AML-193 (cell line): ENCODE results near the gene FNBP1.

ENCODE experiments used
- DNase-seq, 2 experiments: peaks; one replicate each; lab custom pipeline; 2025; lab: John Stamatoyannopoulos, UW

FNBP1 gene

GRCh38 chr9:129858167-129858962 lies 184.6 kb downstream of the FNBP1 start:
- DNase-seq = no peak

- no peak for DNase-seq
Observed at GRCh38 chr9:129857207-129857606, 185.8 kb downstream of the FNBP1 start.

- no peak for DNase-seq
Observed at GRCh38 chr9:129854588-129855110, 188.3 kb downstream of the FNBP1 start.

GRCh38 chr9:129853614-129854013 lies 189.4 kb downstream of the FNBP1 start:
- DNase-seq = no peak

- no peak for DNase-seq
Observed at GRCh38 chr9:129852579-129852978, 190.4 kb downstream of the FNBP1 start.

- DNase-seq = no peak
Observed at GRCh38 chr9:129851821-129852220, 191.2 kb downstream of the FNBP1 start.

GRCh38 chr9:129850821-129851550 lies 192.0 kb downstream of the FNBP1 start:
- no peak for DNase-seq

GRCh38 chr9:129849901-129850300 lies 193.1 kb downstream of the FNBP1 start:
- no peak for DNase-seq

GRCh38 chr9:129848712-129849441 lies 194.1 kb downstream of the FNBP1 start:
- DNase-seq = no peak

GRCh38 chr9:129845373-129845772 lies 197.6 kb downstream of the FNBP1 start:
- DNase-seq = no peak

- no peak for DNase-seq
Observed at GRCh38 chr9:129841071-129841470, 201.9 kb downstream of the FNBP1 start.

GRCh38 chr9:129840034-129840433 lies 203.0 kb downstream of the FNBP1 start:
- no peak for DNase-seq

- no peak for DNase-seq
Observed at GRCh38 chr9:129839324-129840023, 203.5 kb downstream of the FNBP1 start.

GRCh38 chr9:129838707-129839259 lies 204.2 kb downstream of the FNBP1 start:
- peak; percentile 54 to 75 for DNase-seq
